T47D (cell line): Measurements from ENCODE around the gene ZNF366.

ENCODE experiments used
- DNase-seq, 2 experiments: peaks; one replicate each; pipeline versions ENCODE4 v3.0.0 to v3.0.0-alpha.2; 2011 to 2012; ENCODE audit warnings: low read depth in 1 of 2, low spot score in 1 of 2
- JUND ChIP-seq: IDR thresholded peaks from 2 replicates; pipeline ENCODE4 v1.6.1; 2012; ENCODE audit warnings: low read depth
- in situ Hi-C: cut with HindIII; loops from 2 replicates; pipeline ENCODE4 v1.10.0; 2016; ENCODE audit warnings: low sequenced_read_pairs, low pct_unique_long_range_greater_than_20kb

Gene ZNF366

DNA sequence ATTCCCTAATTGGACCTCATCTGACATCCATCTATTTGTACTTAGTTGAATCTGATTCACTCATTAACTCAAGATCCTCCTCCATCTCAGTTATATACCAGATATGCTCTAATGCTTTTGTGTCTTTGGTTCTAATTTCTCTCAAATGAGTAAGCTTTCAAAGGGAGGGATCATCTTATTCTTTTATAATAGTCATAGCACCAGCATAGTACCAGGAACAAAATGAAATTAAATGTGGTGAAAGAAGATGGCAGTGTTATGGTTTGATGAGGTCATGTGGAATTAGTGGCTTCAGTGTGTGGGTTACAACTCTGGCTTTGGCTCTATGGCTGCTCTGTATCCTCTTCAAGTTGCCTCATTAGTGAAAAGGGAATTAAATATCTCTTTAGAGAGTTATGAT, 32.5 kb upstream of the ZNF366 start:
- in situ Hi-C loops: no loop called here
- no peak for DNase-seq
- no peak for TF ChIP-seq JUND

DNA sequence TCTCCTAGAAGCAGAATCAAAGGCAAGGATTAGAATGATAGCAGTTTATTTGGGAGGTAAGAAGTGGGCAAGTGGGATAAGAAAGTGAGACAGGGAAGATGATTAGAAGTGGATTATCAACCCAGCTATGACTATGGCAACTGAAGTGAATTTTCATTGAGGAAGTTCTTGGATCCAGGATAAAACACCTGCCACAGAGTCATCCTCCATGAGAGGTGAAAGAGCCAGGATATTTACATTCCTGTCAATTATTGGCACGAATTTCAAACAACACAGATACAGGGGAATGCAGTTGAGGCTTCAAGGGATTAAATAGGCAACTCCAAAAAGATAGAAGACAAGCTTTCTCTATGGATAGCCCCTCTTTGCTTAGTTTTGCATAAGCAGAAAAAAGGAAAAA, 31.8 kb upstream of the ZNF366 start:
- no peak for DNase-seq
- in situ Hi-C loops: no loop called here
- TF ChIP-seq JUND: no peak

DNA sequence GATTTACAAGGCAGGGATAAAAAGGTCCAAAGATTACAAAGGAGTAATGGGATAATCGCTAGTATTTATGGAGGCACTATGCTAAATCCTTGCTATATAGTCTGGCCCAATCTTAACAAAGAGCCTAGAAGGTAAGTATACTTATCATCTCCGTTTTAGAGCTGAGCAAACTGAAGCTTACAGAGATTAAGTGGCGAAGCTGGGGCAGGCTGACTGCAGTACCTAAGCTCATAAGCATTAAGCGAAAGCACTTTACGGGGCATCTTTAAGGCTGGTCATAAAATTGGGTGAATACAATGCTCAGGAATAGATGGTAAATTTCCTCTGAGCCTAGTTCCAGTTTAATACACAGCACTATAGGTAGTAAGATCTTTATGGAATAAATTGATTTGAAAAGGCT, 30.0 kb upstream of the ZNF366 start:
- in situ Hi-C loops: no loop called here
- DNase-seq: no peak
- no peak for TF ChIP-seq JUND

DNA sequence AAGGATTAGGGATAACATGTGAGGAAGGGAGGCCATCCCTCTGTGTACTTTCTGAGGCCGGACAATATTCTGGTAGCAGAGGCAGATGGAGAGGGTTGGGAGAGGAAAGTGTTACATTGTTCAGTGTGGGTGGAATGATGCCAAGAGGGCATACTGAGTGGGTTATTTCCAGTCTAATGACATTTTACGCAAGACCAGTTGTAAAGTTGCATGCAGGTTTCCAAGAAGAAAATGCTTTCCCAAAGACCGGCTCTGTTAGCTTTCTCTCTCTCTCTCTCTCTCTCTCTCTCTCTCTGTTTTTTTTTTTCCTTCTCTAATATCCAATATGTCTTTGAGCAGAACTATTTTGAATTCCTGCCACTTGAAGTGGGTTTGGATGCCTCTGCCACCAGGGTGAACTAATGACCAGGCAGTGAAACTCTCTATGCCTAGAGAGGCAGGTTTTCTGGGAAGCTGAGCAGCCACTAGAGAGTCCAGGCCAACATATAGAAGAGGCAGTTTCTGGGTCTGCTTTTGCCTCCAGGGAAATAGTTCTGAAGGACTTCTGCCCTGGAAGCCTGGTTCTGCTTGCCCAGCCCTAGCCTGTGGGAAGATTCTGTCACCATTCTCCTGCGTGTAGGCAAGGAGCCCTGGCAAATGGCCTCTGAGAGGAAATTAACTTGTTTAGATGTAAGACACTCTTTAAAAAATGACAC, 24.4 kb upstream of the ZNF366 start:
- no peak for TF ChIP-seq JUND
- in situ Hi-C loops: no loop called here
- DNase-seq: peak in 1 of 2 experiments; percentile 50

DNA sequence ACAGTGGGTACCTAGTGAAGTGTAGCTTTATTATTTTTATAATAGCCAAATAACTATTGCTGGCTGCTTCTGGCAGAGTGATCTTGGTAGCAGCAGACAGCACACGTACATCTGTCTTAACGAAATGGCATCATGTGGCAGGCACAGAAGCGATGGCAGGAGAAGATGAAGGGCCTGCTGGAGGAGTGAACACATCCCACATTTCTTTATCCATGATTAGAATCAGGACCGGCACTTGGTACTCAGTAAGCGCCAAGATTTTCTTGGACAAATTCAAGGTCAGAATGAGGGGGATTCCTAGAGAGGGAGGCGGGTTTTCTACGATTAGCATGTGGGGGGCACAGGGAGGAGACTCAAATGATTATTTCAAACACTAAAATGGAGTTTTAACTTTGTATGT, 23.0 kb upstream of the ZNF366 start:
- in situ Hi-C loops: no loop called here
- TF ChIP-seq JUND: no peak
- no peak for DNase-seq

DNA sequence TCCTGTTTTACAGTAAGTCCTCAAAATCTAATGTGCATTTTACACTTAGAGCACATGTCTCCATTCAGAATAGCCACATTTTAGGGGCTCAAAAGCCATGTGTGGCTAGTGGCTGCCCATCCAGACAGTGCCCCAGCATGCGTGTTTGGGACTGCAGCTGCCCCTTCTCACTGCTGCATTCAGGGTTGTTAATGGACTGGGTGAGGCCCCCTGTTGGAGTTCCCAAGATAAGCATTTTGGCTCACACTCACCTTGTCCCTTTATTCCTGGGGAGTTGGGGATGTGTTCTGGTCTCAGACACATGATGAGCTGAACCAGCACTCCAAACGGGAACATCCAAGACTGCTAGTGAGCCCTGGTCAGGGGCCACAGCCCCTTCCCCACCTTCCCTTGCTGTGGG, 22.2 kb upstream of the ZNF366 start:
- in situ Hi-C loops: no loop called here
- TF ChIP-seq JUND: no peak
- no peak for DNase-seq

DNA sequence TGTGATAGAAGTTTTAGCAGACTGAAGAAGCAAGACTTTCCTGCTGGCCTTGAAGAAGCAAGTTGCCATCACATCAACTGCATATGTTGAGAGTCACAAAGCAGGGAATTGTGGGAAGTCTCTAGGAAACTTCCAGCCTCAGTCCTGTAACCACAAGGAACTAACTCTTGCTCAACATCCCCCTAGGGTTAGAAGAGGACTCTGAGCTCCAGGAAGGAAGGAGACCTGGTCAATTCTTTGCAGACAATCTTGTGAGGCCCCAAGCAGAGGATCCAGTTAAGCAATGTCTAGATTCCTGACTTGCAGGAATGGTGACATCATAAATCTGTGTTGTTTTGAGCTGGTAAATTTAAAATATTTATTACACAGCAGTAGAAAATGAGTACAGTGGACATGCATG, 18.6 kb upstream of the ZNF366 start:
- TF ChIP-seq JUND: no peak
- in situ Hi-C loops: no loop called here
- DNase-seq: peak in 1 of 2 experiments; percentile 87

DNA sequence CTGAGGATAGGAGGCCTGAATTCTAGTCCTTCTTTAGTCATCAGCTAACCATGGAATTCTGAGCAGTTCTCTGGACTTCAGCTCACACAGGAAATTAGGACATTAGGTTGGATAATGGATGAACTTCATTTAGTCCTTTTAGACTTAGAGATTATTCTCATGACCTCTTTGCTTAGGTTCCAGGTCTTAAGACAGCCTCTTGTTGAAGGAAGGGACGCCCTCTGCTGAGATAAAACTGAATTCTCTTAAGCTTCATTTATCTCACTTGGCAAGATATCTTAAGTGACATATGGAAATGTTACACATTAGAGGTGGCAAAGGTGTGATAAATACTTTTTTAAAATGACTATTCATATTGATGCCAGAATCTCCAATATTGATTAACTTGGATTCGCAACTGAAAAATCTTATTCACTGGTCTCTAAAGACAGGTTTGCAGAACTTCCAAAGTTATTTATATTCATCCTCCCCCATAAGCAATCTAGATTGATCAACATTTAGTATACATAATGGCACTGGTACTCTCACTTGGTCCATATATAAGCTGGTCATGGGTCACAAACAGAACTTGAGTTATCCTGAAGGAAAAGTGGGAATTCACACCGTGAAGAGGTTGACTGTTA, 16.9 kb upstream of the ZNF366 start:
- peak in 1 of 2 experiments; percentile 83 for DNase-seq
- no peak for TF ChIP-seq JUND
- in situ Hi-C loops: no loop called here

DNA sequence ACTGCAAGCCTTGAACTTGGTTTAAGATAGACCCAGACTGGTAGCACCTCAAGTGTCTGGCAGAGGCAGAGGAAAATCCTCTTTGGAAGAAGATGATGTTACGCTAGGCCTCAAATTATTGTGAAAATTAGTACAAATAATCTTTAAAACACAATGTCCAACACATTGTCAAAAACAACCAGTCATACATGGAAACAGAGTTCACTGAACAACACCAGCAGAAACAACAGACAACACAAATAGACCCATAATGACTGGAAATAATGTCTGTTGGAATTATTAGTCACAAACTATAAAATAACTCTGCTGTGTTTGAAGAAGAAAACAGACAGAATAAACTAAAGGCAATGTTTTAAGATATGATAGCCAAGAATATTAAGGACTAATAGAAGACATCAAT, 15.4 kb upstream of the ZNF366 start:
- in situ Hi-C loops: no loop called here
- TF ChIP-seq JUND: no peak
- DNase-seq: no peak

DNA sequence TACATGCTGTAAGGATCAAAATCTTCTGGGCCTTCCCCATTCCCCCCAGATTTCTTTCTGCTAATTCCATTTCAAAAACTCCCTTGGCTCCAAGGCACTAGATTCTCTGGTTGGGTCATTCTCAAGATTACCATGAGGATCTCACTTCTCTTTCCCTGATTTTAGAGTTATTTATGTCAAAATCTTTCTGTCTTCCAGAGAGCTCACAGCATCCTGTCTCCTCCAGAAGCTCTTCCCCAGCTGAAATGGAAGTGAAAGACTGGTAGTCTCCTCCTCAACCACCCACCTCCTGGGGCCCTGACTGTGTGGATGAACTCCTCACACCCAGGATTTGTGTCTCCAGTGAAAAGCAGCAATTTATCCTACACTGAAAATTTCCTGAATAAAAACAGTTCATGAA, 11.9 kb upstream of the ZNF366 start:
- in situ Hi-C loops: no loop called here
- DNase-seq: no peak

DNA sequence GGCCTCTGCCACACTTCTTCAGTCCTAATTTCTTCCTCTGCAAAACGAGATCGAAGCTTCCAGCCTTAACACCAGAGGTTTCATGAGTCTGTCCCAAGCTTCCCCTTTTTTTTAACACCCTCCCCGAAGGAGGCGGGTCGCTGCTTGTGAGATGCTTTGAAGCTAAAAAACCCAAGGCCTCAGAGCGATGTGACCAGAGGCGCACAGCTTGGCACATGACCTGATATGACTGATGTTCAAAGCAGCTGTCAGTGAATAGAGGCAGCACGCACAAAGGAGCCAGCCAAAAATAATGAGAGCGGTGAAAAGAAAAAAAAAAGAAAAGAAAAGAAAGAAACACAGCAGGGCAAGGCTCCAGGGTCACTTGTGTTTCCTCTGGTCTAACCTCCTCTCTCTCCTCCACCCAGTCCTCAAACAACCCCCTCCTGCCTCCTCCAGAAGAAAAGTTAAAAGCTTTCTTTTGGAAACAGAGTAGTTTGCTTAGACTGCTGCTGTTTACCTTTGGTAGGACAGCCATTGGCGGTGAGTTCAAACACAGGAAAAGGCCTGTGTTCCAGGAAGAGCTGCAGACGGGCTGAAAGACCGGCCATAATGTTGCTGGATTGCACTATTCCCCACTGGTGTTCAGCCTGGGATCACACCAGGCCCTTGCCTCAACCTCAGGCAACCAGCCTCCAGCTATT, 10.9 kb upstream of the ZNF366 start:
- no peak for TF ChIP-seq JUND
- in situ Hi-C loops: no loop called here
- no peak for DNase-seq

More for the DNA sequence above, 11.9 kb upstream of the ZNF366 start:
- TF ChIP-seq JUND: no peak

DNA sequence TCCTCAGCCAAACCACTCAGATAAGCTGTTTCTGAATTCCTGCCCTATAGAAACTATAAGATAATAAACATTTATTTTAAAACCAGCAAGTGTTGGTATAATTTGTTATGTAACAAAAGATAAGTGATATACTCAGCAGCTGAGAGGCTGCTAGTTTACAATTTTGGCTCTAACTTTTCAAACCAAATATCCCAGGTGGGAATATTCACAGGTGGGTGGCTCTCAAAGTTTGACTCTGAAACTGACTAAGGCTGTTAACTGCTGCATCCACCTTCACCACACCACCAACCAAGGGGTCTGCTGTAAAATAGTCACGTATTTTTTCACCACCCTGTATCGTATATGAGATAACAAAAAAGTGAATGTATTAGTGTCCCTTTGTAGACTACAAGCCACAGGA, 9.7 kb upstream of the ZNF366 start:
- in situ Hi-C loops: no loop called here
- no peak for DNase-seq
- TF ChIP-seq JUND: no peak

DNA sequence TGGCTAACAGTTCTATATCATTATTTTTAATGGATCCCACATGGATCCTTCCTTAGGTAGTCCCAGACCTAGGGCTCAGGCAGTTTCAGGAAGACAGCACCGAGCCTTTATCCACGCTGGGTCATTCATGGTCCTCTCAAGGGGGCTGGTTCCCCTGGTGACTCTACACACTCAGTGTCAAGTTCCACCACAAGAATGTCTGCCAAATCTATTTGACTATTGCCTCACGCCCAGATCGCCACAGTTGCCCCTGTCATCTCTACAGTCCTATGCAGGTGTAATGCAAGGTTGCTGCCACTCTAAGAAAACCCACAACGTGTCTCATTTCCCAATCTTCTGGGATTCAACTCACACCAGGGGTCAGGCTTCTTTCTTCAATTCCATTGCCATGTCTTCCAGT, 8.0 kb upstream of the ZNF366 start:
- no peak for DNase-seq
- no peak for TF ChIP-seq JUND
- in situ Hi-C loops: no loop called here
